IPS DF 19.7 (cell line): ENCODE data around the gene NUTF2.
"Not testable (repeated sequence)": the region's sequence is repeated elsewhere in the genome, so short reads cannot be mapped to it uniquely, and the experiment has no call there.

ENCODE experiments used
- DNase-seq: peaks from one replicate; pipeline ENCODE4 v3.0.0-alpha.2; 2013; ENCODE audit warnings: low read depth, low spot score

NUTF2 gene

GRCh38 chr16:67885545-67885944 is 38.8 kb downstream of the NUTF2 start:
- DNase-seq: no peak

- DNase-seq: no peak
These were observed 39.2 kb downstream of the NUTF2 start for GRCh38 chr16:67885976-67886375.

- no peak for DNase-seq
These were observed 39.7 kb downstream of the NUTF2 start for GRCh38 chr16:67886387-67886786.

GRCh38 chr16:67888331-67888730 is 41.6 kb downstream of the NUTF2 start:
- no peak for DNase-seq

- DNase-seq: no peak
These were observed 45.6 kb downstream of the NUTF2 start for GRCh38 chr16:67892375-67892774.

GRCh38 chr16:67892899-67893742 is 46.4 kb downstream of the NUTF2 start, which contains the start of gene PSKH1:
PSKH1 (plus strand) TSS chr16:67893254; CDS start chr16:67908750, 15,496 bp downstream.
- peak; percentile 89 for DNase-seq

- DNase-seq: no peak
These were observed 47.1 kb downstream of the NUTF2 start for GRCh38 chr16:67893743-67894399.

- DNase-seq: no peak
These were observed 50.5 kb downstream of the NUTF2 start for GRCh38 chr16:67897231-67897630.

GRCh38 chr16:67901734-67902133 is 55.0 kb downstream of the NUTF2 start:
- DNase-seq: no peak

- no peak for DNase-seq
These were observed 56.1 kb downstream of the NUTF2 start for GRCh38 chr16:67902831-67903230.

- no peak for DNase-seq
These were observed 60.9 kb downstream of the NUTF2 start for GRCh38 chr16:67907397-67908180.

GRCh38 chr16:67909056-67909742 is 62.5 kb downstream of the NUTF2 start:
- no peak for DNase-seq

- DNase-seq: no peak
These were observed 63.4 kb downstream of the NUTF2 start for GRCh38 chr16:67910158-67910557.

GRCh38 chr16:67914758-67915495 is 68.2 kb downstream of the NUTF2 start:
- DNase-seq: no peak

GRCh38 chr16:67915496-67915769 is 68.7 kb downstream of the NUTF2 start:
- not testable (repeated sequence) for DNase-seq

GRCh38 chr16:67915831-67916723 is 69.3 kb downstream of the NUTF2 start:
- DNase-seq: no peak

GRCh38 chr16:67917140-67917851 is 70.6 kb downstream of the NUTF2 start:
- DNase-seq: no peak

- DNase-seq: no peak
These were observed 71.1 kb downstream of the NUTF2 start for GRCh38 chr16:67917852-67918236.

GRCh38 chr16:67919622-67920221 is 73.0 kb downstream of the NUTF2 start:
- DNase-seq: no peak
